NCI-H226 (cell line): ENCODE data around the gene ZDHHC9.

Source experiments
- DNase-seq: peaks from one replicate; pipeline ENCODE4 v3.0.0-alpha.2; 2015

Gene ZDHHC9

GRCh38 chrX:129785160-129785947 is 58.3 kb downstream of the ZDHHC9 start:
- DNase-seq = no peak

- no peak for DNase-seq
Observed at GRCh38 chrX:129784371-129784770, 59.3 kb downstream of the ZDHHC9 start.

GRCh38 chrX:129783291-129783713 is 60.4 kb downstream of the ZDHHC9 start:
- no peak for DNase-seq

GRCh38 chrX:129782706-129783105 is 61.0 kb downstream of the ZDHHC9 start:
- DNase-seq = no peak

- DNase-seq = no peak
Observed at GRCh38 chrX:129781680-129782495, 61.8 kb downstream of the ZDHHC9 start.

- DNase-seq = no peak
Observed at GRCh38 chrX:129781134-129781672, 62.5 kb downstream of the ZDHHC9 start.

- DNase-seq = no peak
Observed at GRCh38 chrX:129780441-129781105, 63.1 kb downstream of the ZDHHC9 start.

- no peak for DNase-seq
Observed at GRCh38 chrX:129779747-129780146, 63.9 kb downstream of the ZDHHC9 start, which contains the start of gene SASH3. TSS of gene SASH3 (plus strand) at chrX:129779949. CDS start at chrX:129780098, 149 bp downstream.

GRCh38 chrX:129779086-129779672 is 64.5 kb downstream of the ZDHHC9 start:
- no peak for DNase-seq

GRCh38 chrX:129777218-129778030 is 66.3 kb downstream of the ZDHHC9 start:
- no peak for DNase-seq

- DNase-seq = no peak
Observed at GRCh38 chrX:129773649-129774458, 69.8 kb downstream of the ZDHHC9 start.

GRCh38 chrX:129772796-129773431 is 70.8 kb downstream of the ZDHHC9 start:
- no peak for DNase-seq

GRCh38 chrX:129771266-129771995 is 72.3 kb downstream of the ZDHHC9 start:
- no peak for DNase-seq

- no peak for DNase-seq
Observed at GRCh38 chrX:129769467-129770154, 74.1 kb downstream of the ZDHHC9 start.

- no peak for DNase-seq
Observed at GRCh38 chrX:129768586-129769466, 74.9 kb downstream of the ZDHHC9 start.

- DNase-seq = no peak
Observed at GRCh38 chrX:129768186-129768585, 75.5 kb downstream of the ZDHHC9 start.

- DNase-seq = no peak
Observed at GRCh38 chrX:129763666-129764065, 80.0 kb downstream of the ZDHHC9 start.

GRCh38 chrX:129762448-129762847 is 81.2 kb downstream of the ZDHHC9 start:
- no peak for DNase-seq
